ENCODE data around the gene H6PD.

The H6PD gene

GRCh38 chr1:9300573-9300972 lies 66.0 kb downstream of the H6PD start:
- DNase-seq: no peak

- DNase-seq: no peak
Observed at GRCh38 chr1:9302745-9303524, 68.4 kb downstream of the H6PD start.

GRCh38 chr1:9303916-9304315 lies 69.3 kb downstream of the H6PD start:
- DNase-seq: no peak

GRCh38 chr1:9305216-9305615 lies 70.6 kb downstream of the H6PD start:
- DNase-seq: no peak

- DNase-seq: no peak
Observed at GRCh38 chr1:9306006-9306405, 71.4 kb downstream of the H6PD start.

- no peak for DNase-seq
Observed at GRCh38 chr1:9307303-9307702, 72.7 kb downstream of the H6PD start.

- no peak for DNase-seq
Observed at GRCh38 chr1:9308236-9308785, 73.7 kb downstream of the H6PD start.

GRCh38 chr1:9309080-9309479 lies 74.5 kb downstream of the H6PD start:
- DNase-seq: no peak

GRCh38 chr1:9309991-9310390 lies 75.4 kb downstream of the H6PD start:
- DNase-seq: no peak

GRCh38 chr1:9311029-9311428 lies 76.5 kb downstream of the H6PD start:
- DNase-seq: no peak

GRCh38 chr1:9311479-9311878 lies 76.9 kb downstream of the H6PD start:
- no peak for DNase-seq

GRCh38 chr1:9312168-9312720 lies 77.7 kb downstream of the H6PD start:
- no peak for DNase-seq

- DNase-seq: no peak
Observed at GRCh38 chr1:9313576-9313975, 79.0 kb downstream of the H6PD start.

GRCh38 chr1:9314111-9314510 lies 79.5 kb downstream of the H6PD start:
- no peak for DNase-seq

- DNase-seq: no peak
Observed at GRCh38 chr1:9314711-9315379, 80.3 kb downstream of the H6PD start.

GRCh38 chr1:9315411-9316079 lies 81.0 kb downstream of the H6PD start:
- DNase-seq: no peak

GRCh38 chr1:9316080-9316444 lies 81.5 kb downstream of the H6PD start:
- no peak for DNase-seq

- DNase-seq: no peak
Observed at GRCh38 chr1:9316512-9316911, 81.9 kb downstream of the H6PD start.

GRCh38 chr1:9317072-9317471 lies 82.5 kb downstream of the H6PD start:
- DNase-seq: no peak

GRCh38 chr1:9317591-9318417 lies 83.2 kb downstream of the H6PD start:
- DNase-seq: no peak

GRCh38 chr1:9319208-9319788 lies 84.7 kb downstream of the H6PD start:
- no peak for DNase-seq

Data from CD4-positive, alpha-beta T cell treated with Interleukin-15 for 1 hour (primary cell).